NCI-H526 (cell line): ENCODE measurements around the gene GPR87.

Source experiments
- DNase-seq, 2 experiments: peaks; one replicate each; lab custom pipeline; 2025; lab: John Stamatoyannopoulos, UW

GPR87 gene

DNA sequence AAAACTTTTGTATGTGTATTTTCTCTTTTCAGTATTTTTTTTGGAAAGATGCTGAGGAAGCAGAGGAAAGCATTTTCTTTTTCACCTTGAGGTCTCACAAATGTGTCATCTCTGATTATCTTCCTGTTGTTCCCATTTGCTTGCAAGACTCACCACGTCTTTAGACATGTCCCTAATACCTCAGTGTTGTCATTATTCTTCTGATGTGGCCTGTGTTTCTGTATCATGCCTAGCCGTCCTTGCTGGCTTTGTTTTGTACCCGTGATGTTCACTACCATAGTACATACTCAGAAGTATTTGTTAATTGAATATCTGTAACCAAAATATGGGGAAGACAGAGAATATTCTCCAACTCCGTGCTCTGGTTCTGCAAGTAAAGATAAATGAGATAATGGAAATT is 33.2 kb downstream of the GPR87 start:
- DNase-seq, result no peak

DNA sequence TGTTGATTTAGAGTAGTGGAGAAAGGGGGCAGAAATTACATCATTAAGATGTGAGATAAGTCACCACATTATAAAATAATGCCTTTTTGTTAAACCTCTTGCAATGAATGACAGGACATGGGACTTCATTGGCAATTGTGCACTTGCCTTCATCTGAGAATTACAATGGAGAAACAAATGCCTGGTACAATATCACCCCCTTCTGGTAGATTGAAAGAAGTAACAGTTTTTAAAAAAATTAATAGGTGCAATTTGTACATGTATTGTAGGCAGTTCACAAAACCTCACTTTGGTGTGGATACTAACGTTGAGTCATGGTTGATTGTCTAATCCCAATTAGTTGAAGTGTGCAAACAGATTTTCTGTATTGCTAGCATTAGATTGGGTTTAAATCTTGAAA is 33.7 kb downstream of the GPR87 start:
- DNase-seq, result peak; percentile 50 to 70

DNA sequence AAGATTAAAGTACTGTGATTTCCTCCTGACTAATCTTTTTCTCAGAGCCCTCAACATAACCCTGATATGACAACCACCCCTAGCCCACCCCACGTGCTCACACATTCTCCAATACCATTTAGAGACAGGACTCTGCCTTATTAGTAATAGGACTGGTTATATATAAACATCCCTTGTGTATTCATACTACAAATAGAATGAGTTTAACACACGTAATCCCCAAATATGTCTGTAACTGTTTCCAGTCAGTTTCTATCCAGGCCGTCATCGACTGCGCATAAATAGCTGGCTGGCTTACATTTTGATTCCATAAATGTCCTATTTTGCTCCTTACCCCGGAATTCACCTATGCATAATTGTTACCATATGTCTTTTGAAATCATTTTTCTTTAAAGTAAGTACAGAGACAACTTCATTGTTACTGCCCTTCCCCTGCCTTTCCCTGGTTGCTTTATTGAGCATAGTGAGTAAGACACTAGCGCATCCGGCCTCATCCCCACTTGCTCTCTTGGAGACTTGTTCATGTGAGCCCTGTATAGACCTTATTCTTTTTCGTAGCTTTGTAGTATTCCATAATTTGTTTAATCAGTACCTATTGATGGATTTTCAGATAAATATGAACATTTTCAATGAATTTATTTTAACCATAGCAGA is 34.8 kb downstream of the GPR87 start:
- DNase-seq, result no peak

DNA sequence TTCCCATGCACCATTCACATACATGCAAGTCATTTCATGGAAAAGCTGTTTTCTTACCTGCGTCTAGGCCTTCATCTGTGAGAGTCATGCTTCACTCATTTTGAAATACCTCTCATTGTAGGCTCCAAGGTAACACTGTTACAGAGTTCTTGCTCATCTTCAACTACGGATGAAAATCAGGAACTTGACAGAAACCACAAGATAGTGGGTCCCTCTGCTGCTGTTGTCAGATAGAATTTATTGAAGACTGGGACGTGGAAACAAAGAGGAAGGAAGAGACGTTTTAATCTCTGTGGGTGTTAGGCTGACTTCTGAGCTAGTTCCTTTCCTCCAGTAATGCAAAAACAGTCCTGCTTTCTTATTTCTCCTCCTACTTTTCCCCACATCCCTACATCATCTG is 38.4 kb downstream of the GPR87 start, which contains the start of gene P2RY14:
TSS of gene P2RY14 (minus strand) at position 313 of the 400 bp plus-strand sequence. CDS start 64,226 bp downstream, outside the sequence.
- no peak for DNase-seq

DNA sequence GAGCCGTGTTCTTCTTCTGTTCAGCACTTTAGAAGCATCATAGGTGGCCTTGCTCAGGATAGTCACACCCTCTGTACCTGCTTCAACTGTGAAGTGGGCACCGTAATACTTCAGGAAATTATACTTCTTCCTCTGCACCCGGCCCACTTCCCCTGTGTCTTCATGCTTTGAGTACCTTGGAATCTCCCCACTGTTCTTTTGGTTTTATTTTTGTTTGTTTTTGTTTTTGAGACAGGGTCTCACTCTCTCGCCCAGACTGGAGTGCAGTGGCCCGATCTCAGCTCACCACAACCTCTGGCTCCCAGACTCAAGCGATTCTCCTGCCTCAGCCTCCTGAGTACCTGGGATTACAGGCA is 40.0 kb downstream of the GPR87 start:
- DNase-seq, result no peak

DNA sequence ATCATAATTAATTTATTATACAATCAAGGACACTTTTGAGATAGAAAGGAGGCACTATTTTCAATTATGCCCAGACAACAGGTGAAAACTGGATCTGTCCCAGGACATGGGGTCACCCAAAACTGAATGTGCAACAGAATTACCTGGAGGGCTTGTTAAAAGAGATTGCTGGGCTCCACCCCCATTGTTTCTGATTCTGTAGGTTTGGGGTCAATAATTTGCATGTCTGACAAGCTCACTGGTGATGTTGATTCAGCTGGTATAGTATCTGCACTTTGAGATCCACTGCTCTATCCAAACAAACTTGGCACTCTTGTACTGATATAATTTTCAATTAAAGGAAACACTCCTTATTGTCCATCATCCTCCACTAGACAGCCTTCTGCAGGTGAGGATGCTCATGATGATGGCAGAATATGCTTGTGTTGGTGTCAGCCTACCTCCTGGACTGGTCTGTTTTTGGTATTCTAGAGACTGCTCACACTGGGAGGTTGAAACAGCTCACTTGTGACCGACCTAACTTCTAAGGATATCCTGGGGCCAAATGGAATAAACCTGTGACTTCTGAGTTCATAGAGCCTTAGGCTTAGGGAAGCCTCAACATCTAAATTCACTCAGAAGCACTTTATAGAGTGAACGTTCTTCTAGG is 40.5 kb downstream of the GPR87 start:
- DNase-seq, result peak in 1 of 2 experiments; percentile 51

DNA sequence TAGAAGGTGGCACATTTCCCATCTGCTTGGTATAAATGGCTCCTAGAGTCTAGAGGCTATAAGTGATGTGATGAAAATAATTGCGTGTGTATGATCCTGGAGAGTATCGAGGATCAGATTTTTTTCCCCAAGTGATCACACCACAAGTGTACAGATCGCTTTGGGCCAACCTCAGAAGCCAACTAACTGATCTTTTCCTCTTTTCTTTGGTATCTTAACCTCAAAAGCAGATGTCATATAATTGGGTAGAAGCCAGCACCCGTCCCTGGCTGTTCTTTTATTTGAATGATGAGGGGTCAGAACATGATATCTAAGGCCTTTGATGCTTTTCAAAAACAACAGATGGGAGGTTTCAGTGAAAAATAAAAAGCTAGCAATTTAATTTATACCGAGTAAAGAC is 41.5 kb downstream of the GPR87 start:
- no peak for DNase-seq

DNA sequence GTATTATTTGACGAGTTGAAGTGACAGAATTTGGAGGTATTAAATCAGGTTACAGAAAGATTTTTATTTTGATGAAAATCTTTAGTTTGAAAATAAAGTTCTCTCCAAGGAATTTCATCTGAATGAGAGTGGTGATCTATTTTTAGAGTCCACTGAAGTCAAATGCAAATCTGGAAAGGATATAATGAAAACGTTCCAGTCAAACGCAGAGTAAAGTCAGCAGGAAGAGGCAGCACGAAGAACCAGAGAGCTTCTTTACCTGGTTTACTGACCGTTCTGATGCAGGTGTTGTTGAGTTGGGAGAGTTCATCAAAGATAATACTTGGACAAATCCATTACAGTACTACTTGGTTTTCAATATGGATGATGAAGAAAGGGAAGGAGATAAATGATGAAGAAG is 47.0 kb downstream of the GPR87 start:
- DNase-seq, result peak in 1 of 2 experiments; percentile 20

DNA sequence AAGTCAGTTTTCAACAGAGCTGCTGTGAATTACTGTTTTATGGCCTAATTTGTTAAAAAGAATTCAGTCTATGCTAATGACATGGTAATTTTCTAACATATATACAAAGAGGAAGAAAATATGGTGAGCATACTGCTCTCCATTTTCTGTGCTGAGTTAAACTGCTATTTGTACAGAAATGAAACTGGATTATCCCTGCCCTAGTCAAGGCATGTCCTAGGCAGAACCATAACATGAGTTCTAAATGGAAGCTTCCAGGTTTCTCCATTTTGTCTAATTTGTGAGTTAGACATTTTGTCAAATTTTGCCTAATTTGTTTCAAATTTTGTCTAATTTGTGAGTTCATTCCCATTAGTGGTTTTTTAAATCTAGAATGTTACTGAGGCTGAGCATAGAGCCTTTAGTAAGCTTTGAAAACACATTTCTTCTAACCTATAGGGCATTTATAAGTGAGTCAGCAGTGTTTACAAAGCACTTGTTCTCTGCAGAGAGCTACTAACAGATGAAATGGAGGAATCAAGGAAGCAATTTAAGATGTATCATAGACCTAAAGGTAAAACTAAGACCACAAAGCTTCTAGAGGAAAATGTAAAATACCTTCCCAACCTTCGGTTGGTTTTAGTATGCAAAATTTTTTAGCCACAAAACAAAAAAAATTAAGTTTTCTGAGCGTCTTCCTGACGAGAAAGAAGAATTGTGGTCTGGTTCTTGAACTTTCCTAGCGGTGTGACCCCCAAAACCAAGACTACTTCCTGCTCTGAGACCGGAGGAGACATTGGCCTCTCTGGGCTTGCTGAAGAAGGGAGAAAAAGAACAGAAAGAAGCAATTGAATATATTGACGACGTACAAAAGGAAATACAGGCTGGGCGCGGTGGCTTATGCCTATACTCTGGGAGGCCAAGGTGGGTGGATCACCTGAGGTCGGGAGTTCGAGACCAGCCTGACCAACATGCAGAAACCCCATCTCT is 48.1 kb downstream of the GPR87 start:
- DNase-seq, result no peak

DNA sequence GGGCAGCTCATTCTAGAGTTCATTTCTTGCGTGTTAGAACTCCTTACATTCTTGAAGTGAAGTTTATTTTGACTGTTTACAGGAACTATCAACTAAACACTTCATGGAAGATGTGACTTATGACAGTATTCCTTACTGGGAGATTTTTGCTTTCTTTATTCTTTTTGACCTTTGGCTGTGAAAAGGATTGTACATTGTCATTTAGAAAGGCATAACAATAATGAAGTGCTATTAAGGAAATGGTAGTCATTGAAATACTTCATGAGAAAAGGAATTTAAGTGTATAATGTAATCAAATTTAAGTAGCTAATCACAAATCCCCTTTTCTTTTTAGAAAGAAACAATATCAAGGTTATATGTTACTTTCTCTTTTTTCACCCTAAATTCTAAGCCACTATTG is 49.6 kb downstream of the GPR87 start:
- no peak for DNase-seq

DNA sequence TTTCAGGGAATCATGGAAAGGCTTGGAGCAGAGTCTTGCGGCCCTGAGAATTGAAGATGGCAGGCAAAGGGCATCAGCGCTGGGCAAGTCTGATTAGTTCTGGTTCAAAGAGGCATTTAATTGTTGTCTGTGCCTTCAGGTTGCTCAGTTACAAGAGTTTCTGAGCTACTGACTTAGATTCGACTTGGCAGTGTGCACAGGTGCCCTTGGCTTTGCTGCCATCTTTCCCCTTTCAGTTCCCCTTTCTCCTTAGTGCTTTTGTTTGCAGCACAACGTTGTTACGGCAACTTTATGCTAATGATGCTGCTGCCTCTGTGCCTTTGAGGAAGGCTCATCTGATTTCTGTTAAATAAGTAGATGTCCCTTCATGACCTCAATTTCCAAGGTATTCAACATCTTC is 50.8 kb downstream of the GPR87 start:
- DNase-seq, result peak; percentile 36 to 43

DNA sequence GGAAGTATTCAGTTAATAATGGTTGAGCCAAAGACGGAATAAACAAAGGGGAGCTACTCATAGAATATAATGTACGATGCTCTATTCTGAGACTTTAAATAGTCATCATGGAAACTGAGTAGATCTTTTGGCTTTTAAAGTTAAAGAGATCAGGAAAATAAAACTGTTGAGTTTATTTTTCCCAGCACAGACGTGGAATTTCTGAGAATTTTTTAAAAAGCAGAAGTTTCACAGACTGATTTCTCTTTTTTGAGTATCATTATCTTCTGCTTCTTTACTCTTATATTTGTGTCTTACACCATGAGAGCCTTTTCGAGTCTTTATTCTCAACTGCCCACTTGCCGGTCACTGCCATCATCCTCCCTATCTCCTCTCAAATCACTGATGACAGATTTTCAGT is 51.5 kb downstream of the GPR87 start:
- DNase-seq, result no peak

DNA sequence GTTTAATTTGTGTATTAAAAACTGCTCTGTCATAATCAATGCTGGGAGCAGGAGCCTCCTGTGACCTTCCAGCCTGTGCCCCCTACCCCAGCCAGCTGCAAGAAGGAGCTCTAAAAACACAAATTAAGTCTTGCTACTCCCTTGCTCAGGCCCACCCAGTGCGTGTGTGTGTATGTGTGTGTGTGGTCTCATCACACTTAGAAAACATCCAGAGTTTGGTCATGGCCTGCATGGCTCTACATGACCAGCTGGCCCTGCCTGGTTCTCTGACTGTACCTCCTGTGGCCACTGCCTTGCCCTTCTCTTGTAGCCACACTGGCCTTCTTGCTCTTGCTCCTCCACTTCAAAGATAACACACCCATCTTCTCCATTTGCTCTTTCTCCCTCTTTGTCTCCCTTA is 52.0 kb downstream of the GPR87 start:
- DNase-seq, result no peak

DNA sequence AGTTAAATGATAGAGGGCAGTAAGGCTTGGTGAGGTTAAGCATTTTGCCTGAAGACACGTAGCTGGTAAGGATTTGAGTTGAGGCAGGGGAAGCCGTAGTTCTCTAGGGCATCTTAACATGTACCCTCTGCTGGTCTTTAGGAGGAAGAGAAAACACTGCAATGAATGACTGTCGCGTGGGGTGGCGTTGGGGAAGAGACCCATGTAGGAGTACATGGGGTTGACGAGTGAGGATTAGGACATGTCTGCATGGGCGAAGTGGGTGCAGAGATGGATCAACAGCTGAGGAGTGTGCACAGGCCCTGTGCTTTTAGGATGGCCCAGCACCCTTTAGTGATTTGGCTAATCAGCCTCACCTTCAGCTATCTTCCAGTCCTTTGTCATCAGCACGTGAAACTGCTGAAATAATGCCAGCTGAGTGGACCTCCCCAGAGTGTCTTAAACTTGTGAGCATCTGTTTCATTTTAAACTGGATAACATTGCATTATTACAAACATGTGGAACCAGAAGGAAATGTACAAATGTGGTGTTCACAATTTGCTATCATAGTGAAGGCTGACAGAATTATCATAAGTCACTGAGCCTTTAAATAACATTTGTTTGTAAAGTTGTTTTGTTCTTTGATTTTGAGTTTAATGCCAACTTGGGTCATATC is 53.6 kb downstream of the GPR87 start:
- DNase-seq, result no peak

DNA sequence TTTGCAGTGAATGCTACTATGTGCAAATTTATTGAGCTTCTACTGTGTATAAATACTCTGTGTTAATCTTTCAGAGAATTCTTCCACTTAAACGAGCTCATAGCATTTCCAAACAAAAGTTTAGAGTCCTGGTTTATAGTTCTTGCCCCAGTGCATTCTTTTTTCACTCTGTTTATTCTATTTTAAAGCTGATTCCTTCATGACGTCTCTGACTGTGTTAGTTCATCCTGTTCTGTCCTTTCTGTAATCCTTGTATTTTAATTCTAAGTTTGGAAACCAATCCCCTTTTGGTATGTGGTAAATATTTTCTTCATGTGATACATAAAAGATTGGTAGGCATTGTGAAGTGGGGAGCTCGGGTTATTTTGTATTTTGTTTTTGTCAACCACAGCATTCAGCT is 57.0 kb downstream of the GPR87 start:
- no peak for DNase-seq

DNA sequence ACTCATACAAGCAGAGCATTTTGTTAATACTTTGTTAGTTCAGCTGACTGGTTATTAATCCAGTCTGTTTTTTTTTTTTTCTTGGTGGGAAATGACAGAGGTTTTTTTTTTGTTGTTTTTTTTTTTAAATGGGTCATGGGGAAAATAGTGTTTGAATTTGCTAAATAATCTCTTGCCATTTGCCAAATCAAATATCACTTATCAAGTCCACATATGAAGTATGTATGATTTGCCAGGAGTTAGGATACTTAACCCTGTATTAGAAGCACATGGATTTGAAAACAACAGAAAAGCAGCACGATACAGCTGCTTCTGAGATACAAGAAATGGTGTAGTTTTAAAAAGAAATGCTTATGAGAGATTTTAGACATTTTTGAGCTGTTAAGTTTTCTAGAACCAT is 59.9 kb downstream of the GPR87 start:
- no peak for DNase-seq

DNA sequence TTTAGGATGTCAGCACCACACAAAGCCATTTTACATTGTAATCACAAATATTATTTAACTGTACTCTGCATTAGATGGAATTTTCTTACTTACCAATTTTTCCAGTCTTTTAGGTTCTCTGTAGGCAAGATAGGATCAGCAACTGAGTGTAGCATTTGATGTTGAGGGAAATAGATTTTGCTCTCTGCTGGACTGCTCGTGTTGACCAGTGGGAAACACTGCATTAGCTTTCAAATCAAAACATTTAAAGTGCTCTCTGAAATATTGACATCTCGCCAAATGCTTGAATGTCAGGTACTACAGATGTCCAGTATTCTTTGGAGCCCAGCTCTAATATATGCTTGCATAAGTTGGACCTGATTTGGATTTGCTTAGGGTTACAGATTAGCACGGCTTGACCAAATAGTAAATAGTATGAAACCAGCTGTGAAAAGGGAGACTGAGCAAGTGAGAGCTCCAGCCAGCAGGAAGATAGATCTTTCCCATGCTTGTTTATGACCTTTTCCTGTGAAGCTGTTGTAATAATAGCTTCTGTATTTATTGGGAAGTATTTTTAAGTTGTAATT is 67.8 kb downstream of the GPR87 start:
- no peak for DNase-seq
